Measurements from ENCODE around the gene CNOT1. TPM values are rescaled to one million over a fixed set of nuclear protein-coding genes. Genes with fewer than 3 reads are reported as not detected.

The CNOT1 gene
- total RNA-seq, 1 experiment from 2014 or later, result 230 TPM

DNA sequence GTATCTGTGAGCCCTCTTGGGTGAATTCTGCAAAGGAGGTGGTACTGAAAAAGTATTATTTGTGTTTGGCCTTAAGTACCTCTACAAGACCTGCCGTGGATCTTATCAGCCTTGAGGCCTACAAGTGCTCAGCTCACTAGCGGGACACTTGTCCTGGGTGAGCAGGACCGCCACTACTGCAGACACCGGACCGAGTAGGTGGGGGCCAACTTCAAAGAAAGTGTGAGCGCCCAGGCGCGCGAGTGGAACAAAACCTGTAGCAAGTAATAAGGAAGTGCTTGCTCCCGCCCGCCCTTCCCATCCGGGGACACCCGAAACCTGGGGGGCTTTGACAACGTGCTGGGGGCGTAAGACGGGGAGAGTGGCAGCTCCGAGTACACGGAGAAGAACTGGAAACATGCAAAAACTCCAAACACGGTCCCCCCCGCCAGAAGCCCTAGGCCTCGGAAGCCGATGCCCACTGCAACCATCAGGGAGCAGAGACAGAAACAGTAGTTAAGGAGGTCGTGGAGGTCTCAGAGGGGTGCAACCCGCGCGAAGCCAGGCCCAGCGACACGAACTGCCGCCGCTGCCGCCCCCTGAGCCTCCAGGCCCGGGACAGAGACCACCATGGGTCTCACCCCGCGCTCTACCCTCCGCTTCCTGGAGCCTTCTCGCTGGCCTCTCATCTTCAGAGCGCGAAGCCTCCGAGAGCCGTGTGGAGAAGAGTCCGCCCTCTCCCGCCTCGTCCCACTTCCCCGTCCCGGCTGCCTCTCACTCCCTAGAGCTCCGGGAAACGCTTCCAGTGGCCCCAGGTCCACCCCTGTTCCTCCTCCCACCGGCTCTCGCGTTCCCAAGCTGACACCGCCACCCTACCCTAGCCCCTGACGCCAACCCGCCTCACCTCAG, 537 bp downstream of the CNOT1 start (continued):
- no peak for TF ChIP-seq SP1 (IDR thresholded peaks at IDR 0.05; ENCODE audit: low read depth)

- CTCF ChIA-PET, result no interaction called here
These were observed 5.4 kb downstream of the CNOT1 start for GRCh38 chr16:58624209-58624608.

More at GRCh38 chr16:58624209-58624608, 5.4 kb downstream of the CNOT1 start:
- RAD21 ChIA-PET (ENCODE audit: low non-redundant PET in 1 of 2, low total read pairs in 2 of 2, uncharacterized antibody in 2 of 2, unreplicated experiment in 2 of 2), result no interaction called here
- BruUV-seq (replicated peaks), result no TSS peak
- H3K4me3 ChIP-seq (replicated peaks in 1 of 2; ENCODE audit: low read depth in 1 of 2, low read length in 2 of 2), result no peak overlapping the region
- H3K9me3 ChIP-seq (ENCODE audit: control insufficient read depth in 1 of 2, insufficient read depth in 1 of 2, low read depth in 1 of 2, low read length in 2 of 2), result no peaks in the 10 kb centered on the region
- ATAC-seq (no peak), DNase-seq (ENCODE audit: low read depth, low spot score) (no peak)
- no peaks in the 10 kb centered on the region; the same call in 1 of the 2 replicates for H4K20me1 ChIP-seq (ENCODE audit: insufficient read depth)
- no peak overlapping the region for H3K9ac ChIP-seq (ENCODE audit: low read length)
- POLR2A ChIA-PET, result interaction anchor here (1.3 kb wide), 1 partner anchor 124 kb away, joined by 4 read pairs; the partner anchor contains the start of gene NDRG4
- intact Hi-C loops (cut with micrococcal nuclease), result no loop called here
- H3K36me3 ChIP-seq (ENCODE audit: control insufficient read depth in 1 of 2, insufficient read depth in 2 of 2, low read length in 2 of 2), result peaks cover 21 to 35% of the 10 kb centered on the region in 2 experiments; a peak in 3 of 4 replicates
- no peak for TF ChIP-seq CTCF (IDR thresholded peaks at IDR 0.05 in 2 of 3, conservative IDR thresholded peaks at IDR 0.05 in 1 of 3; ENCODE audit: borderline replicate concordance in 1 of 3, insufficient read depth in 1 of 3, low read depth in 2 of 3, low read length in 2 of 3)
- no peak for TF ChIP-seq EZH2phosphoT487 (IDR thresholded peaks at IDR 0.05; ENCODE audit: borderline replicate concordance)
- no peak for TF ChIP-seq ZNF274 (IDR thresholded peaks at IDR 0.05; ENCODE audit: low read depth, low read length)
- no peak for TF ChIP-seq POLR2A (IDR thresholded peaks at IDR 0.05; ENCODE audit: borderline replicate concordance, extremely low read depth, insufficient read depth, insufficient read length)
- TF ChIP-seq ATF3 (IDR thresholded peaks at IDR 0.05), result no peak
- TF ChIP-seq JUND (IDR thresholded peaks at IDR 0.05), result no peak
- TF ChIP-seq, protein P1, sequence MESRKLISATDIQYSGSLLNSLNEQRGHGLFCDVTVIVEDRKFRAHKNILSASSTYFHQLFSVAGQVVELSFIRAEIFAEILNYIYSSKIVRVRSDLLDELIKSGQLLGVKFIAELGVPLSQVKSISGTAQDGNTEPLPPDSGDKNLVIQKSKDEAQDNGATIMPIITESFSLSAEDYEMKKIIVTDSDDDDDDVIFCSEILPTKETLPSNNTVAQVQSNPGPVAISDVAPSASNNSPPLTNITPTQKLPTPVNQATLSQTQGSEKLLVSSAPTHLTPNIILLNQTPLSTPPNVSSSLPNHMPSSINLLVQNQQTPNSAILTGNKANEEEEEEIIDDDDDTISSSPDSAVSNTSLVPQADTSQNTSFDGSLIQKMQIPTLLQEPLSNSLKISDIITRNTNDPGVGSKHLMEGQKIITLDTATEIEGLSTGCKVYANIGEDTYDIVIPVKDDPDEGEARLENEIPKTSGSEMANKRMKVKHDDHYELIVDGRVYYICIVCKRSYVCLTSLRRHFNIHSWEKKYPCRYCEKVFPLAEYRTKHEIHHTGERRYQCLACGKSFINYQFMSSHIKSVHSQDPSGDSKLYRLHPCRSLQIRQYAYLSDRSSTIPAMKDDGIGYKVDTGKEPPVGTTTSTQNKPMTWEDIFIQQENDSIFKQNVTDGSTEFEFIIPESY (IDR thresholded peaks at IDR 0.05; ENCODE audit: extremely low read depth, insufficient replicate concordance, low read length), result no peak
- no peak for TF ChIP-seq SP1 (IDR thresholded peaks at IDR 0.05; ENCODE audit: low read depth)
- TF ChIP-seq ELF1 (IDR thresholded peaks at IDR 0.05; ENCODE audit: borderline replicate concordance, low read depth), result no peak
- TF ChIP-seq POLR2AphosphoS5 (IDR thresholded peaks at IDR 0.05; ENCODE audit: low read depth, low read length), result no peak
- no peak for TF ChIP-seq REST (IDR thresholded peaks at IDR 0.05; ENCODE audit: low read depth)
- TF ChIP-seq RAD21 (IDR thresholded peaks at IDR 0.05; ENCODE audit: low read depth), result no peak
- no peak for TF ChIP-seq CEBPB (IDR thresholded peaks at IDR 0.05; ENCODE audit: low read depth)
- no peak for TF ChIP-seq FOSL1 (IDR thresholded peaks at IDR 0.05; ENCODE audit: low read depth)
- TF ChIP-seq CBX3 (IDR thresholded peaks at IDR 0.05; ENCODE audit: low read depth), result no peak
- no peak for TF ChIP-seq ZFX (IDR thresholded peaks at IDR 0.05)
- no peak overlapping the region for H3K27ac ChIP-seq (ENCODE audit: low read depth, low read length)
- H2AFZ ChIP-seq (ENCODE audit: low read depth, low read length, poor library complexity, severe bottlenecking), result no peak overlapping the region
- peaks cover 100% of the 10 kb centered on the region for H3K79me2 ChIP-seq (ENCODE audit: insufficient read depth, low read length)
- no peaks in the 10 kb centered on the region for H3K9me2 ChIP-seq (ENCODE audit: insufficient read depth)
- H3K4me1 ChIP-seq (ENCODE audit: control insufficient read depth in 1 of 2, insufficient read depth in 2 of 2, low read length in 2 of 2), result peaks cover 10 to 13% of the 10 kb centered on the region in 2 experiments
- H3K27me3 ChIP-seq (ENCODE audit: insufficient read depth, low read length), result no peaks in the 10 kb centered on the region
- no peak overlapping the region for H3K4me2 ChIP-seq (ENCODE audit: low read length)

All from HCT116 (cell line).